Vagina (tissue), 2 donors: ENCODE results near the gene TMEM38B.

Experiments
- CTCF ChIP-seq, 3 experiments: fragments of 450-650 bp in 2 of 3; fragments of 200-600 bp in 1 of 3; sonication (generic) in 1 of 3; IDR thresholded peaks; one replicate each; pipeline ENCODE4 v1.5.1; 2017 to 2019; ENCODE audit warnings: antibody characterized with exemption in 3 of 3, mild to moderate bottlenecking in 2 of 3, moderate library complexity in 2 of 3
- POLR2A ChIP-seq, 2 donors: fragments of 450-650 bp; IDR thresholded peaks; one replicate each; pipeline ENCODE4 v1.6.1; 2017; ENCODE audit warnings: antibody characterized with exemption in 2 of 2, mild to moderate bottlenecking in 2 of 2, moderate library complexity in 2 of 2
- POLR2AphosphoS5 ChIP-seq, 2 donors: sonication (generic); formaldehyde crosslinking; IDR thresholded peaks; one replicate each; pipeline ENCODE4 v1.9.0; 2017; ENCODE audit warnings: antibody characterized with exemption in 2 of 2, mild to moderate bottlenecking in 2 of 2, low read depth in 1 of 2; ENCODE audit not compliant: insufficient read depth in 1 of 2

- TF ChIP-seq CTCF (IDR thresholded peaks at IDR 0.05) (no peak), POLR2AphosphoS5 (IDR thresholded peaks at IDR 0.05; ENCODE audit: insufficient read depth in 1 of 2, low read depth in 1 of 2) (no peak), POLR2A (IDR thresholded peaks at IDR 0.05) (no peak)
These were observed 30.4 kb upstream of the TMEM38B start for GRCh38 chr9:105663914-105664313.
